AG04450 (cell line): ENCODE data around the gene SLC25A13. TPM values are rescaled to one million over a fixed set of nuclear protein-coding genes. Genes with fewer than 3 reads are reported as not detected.

Experiments used
- CTCF ChIA-PET: fragments of 300-600, 350-600 bp; formaldehyde crosslinking; extraction: SDS; loops from one replicate; lab custom pipeline; 2022; ENCODE audit warnings: antibody characterized with exemption, inconsistent platforms; lab: Charles Lee
- POLR2A ChIA-PET: fragments of 350-600 bp; formaldehyde crosslinking; extraction: SDS; loops from one replicate; lab custom pipeline; 2021; ENCODE audit warnings: antibody characterized with exemption, inconsistent platforms; lab: Yijun Ruan, JAX
- DNase-seq: peaks from one replicate; pipeline ENCODE4 v3.0.0-alpha.2; 2011; ENCODE audit warnings: low read depth, low spot score
- H3K27ac ChIP-seq: one replicate; pipeline ENCODE4 v1.5.1; 2012; ENCODE audit warnings: low read depth, low read length, control low read depth
- H3K27me3 ChIP-seq: one replicate; pipeline ENCODE4 v1.6.0; 2012; ENCODE audit warnings: low read length; ENCODE audit not compliant: control insufficient read depth, insufficient read depth
- H3K4me3 ChIP-seq: 2 replicates; pipeline ENCODE4 v1.5.1; 2011; ENCODE audit warnings: mild to moderate bottlenecking, low read depth, low read length, control low read depth
- H3K9me3 ChIP-seq: 2 replicates; pipeline ENCODE4 v1.5.1; 2012; ENCODE audit warnings: low read length; ENCODE audit not compliant: control insufficient read depth, insufficient read depth
- CTCF ChIP-seq: IDR thresholded peaks from 2 replicates; pipeline ENCODE4 v1.5.1; 2011; ENCODE audit warnings: low read depth, low read length, control low read depth, inconsistent platforms
- polyA plus RNA-seq: library from polyadenylated mRNA; depleted of rRNA; stranded (reverse); fragments of >200 nt; gene quantifications from 2 replicates; pipeline ENCODE4 v1.2.3, GENCODE V29; 2011

SLC25A13 gene
- polyA plus RNA-seq, 1 experiment: 17.3 TPM

GRCh38 chr7:96311967-96312366 is 9.9 kb downstream of the SLC25A13 start:
- Histone ChIP-seq H3K27me3 (no peaks in the 10 kb centered on the region), H3K27ac (no peak overlapping the region), H3K9me3 (no peaks in the 10 kb centered on the region), H3K4me3 (no peak overlapping the region)
- no peak for DNase-seq
- POLR2A ChIA-PET: interaction anchor here (0.6 kb wide), 1 partner anchor 1878 kb away, joined by 4 read pairs; no protein-coding TSS in a partner anchor
- CTCF ChIA-PET: no interaction called here
- TF ChIP-seq CTCF: no peak

- TF ChIP-seq CTCF: no peak
- CTCF ChIA-PET: no interaction called here
- no peak for DNase-seq
Observed at GRCh38 chr7:96310110-96310509, 11.8 kb downstream of the SLC25A13 start.

GRCh38 chr7:96308950-96309263 is 13.0 kb downstream of the SLC25A13 start:
- CTCF ChIA-PET: no interaction called here

More at GRCh38 chr7:96310110-96310509, 11.8 kb downstream of the SLC25A13 start:
- POLR2A ChIA-PET: no interaction called here
- no peak overlapping the region for H3K4me3 ChIP-seq
- no peak overlapping the region for H3K27ac ChIP-seq
- no peaks in the 10 kb centered on the region for H3K27me3 ChIP-seq
- H3K9me3 ChIP-seq: no peaks in the 10 kb centered on the region

GRCh38 chr7:96308253-96308949 is 13.5 kb downstream of the SLC25A13 start:
- CTCF ChIA-PET: no interaction called here
- no peak overlapping the region for H3K27ac ChIP-seq
- DNase-seq: no peak
- no peaks in the 10 kb centered on the region for H3K27me3 ChIP-seq
- no peaks in the 10 kb centered on the region for H3K9me3 ChIP-seq
- POLR2A ChIA-PET: no interaction called here
- no peak overlapping the region for H3K4me3 ChIP-seq
- no peak for TF ChIP-seq CTCF

More at GRCh38 chr7:96308950-96309263, 13.0 kb downstream of the SLC25A13 start:
- TF ChIP-seq CTCF: no peak
- H3K27me3 ChIP-seq: no peaks in the 10 kb centered on the region
- DNase-seq: no peak
- no peak overlapping the region for H3K27ac ChIP-seq
- no peak overlapping the region for H3K4me3 ChIP-seq
- no peaks in the 10 kb centered on the region for H3K9me3 ChIP-seq
- POLR2A ChIA-PET: no interaction called here

GRCh38 chr7:96306385-96307125 is 15.3 kb downstream of the SLC25A13 start:
- Histone ChIP-seq H3K4me3 (no peak overlapping the region), H3K27me3 (no peaks in the 10 kb centered on the region), H3K9me3 (no peaks in the 10 kb centered on the region), H3K27ac (no peak overlapping the region)
- POLR2A ChIA-PET: no interaction called here
- no peak for TF ChIP-seq CTCF
- CTCF ChIA-PET: no interaction called here
- DNase-seq: no peak
